GM21360 (cell line): Measurements from ENCODE around the gene FHIT.

Experiments
- ATAC-seq: cut with Tn5 transposase; IDR thresholded peaks from one replicate; pipeline ENCODE4 v1.9.1; 2021; ENCODE audit warnings: mild to moderate bottlenecking, moderate library complexity; ENCODE audit not compliant: unreplicated experiment

The FHIT gene

GRCh38 chr3:59930170-59930569, 1321.1 kb downstream of the FHIT start:
- no peak for ATAC-seq

GRCh38 chr3:59927056-59927455, 1324.2 kb downstream of the FHIT start:
- ATAC-seq = no peak

- no peak for ATAC-seq
Measured at GRCh38 chr3:59925946-59926345, 1325.3 kb downstream of the FHIT start.

- ATAC-seq = no peak
Measured at GRCh38 chr3:59922192-59922591, 1329.1 kb downstream of the FHIT start.

GRCh38 chr3:59920822-59921221, 1330.4 kb downstream of the FHIT start:
- ATAC-seq = no peak

- ATAC-seq = no peak
Measured at GRCh38 chr3:59919586-59919985, 1331.7 kb downstream of the FHIT start.

- no peak for ATAC-seq
Measured at GRCh38 chr3:59914251-59914650, 1337.0 kb downstream of the FHIT start.

- no peak for ATAC-seq
Measured at GRCh38 chr3:59913645-59914044, 1337.6 kb downstream of the FHIT start.

GRCh38 chr3:59908701-59909100, 1342.6 kb downstream of the FHIT start:
- ATAC-seq = no peak

- no peak for ATAC-seq
Measured at GRCh38 chr3:59908280-59908679, 1343.0 kb downstream of the FHIT start.

GRCh38 chr3:59904296-59904695, 1347.0 kb downstream of the FHIT start:
- ATAC-seq = no peak

- ATAC-seq = no peak
Measured at GRCh38 chr3:59899061-59899460, 1352.2 kb downstream of the FHIT start.

- no peak for ATAC-seq
Measured at GRCh38 chr3:59895972-59896371, 1355.3 kb downstream of the FHIT start.

GRCh38 chr3:59894425-59895121, 1356.7 kb downstream of the FHIT start:
- ATAC-seq = no peak

GRCh38 chr3:59890639-59891038, 1360.6 kb downstream of the FHIT start:
- ATAC-seq = no peak

- no peak for ATAC-seq
Measured at GRCh38 chr3:59886790-59887189, 1364.5 kb downstream of the FHIT start.

GRCh38 chr3:59885899-59886400, 1365.3 kb downstream of the FHIT start:
- no peak for ATAC-seq

GRCh38 chr3:59885101-59885500, 1366.2 kb downstream of the FHIT start:
- no peak for ATAC-seq

- no peak for ATAC-seq
Measured at GRCh38 chr3:59884409-59884808, 1366.8 kb downstream of the FHIT start.

- ATAC-seq = no peak
Measured at GRCh38 chr3:59882746-59883145, 1368.5 kb downstream of the FHIT start.

GRCh38 chr3:59880717-59881116, 1370.5 kb downstream of the FHIT start:
- no peak for ATAC-seq

GRCh38 chr3:59879031-59879581, 1372.1 kb downstream of the FHIT start:
- no peak for ATAC-seq

GRCh38 chr3:59878038-59878427, 1373.2 kb downstream of the FHIT start:
- no peak for ATAC-seq
